Measurements from ENCODE around the gene FGFRL1.

The FGFRL1 gene

GRCh38 chr4:1024882-1025545 lies 13.6 kb downstream of the FGFRL1 start:
- DNase-seq, result no peak

- DNase-seq, result peak; percentile 33
Observed at GRCh38 chr4:1026115-1026514, 14.7 kb downstream of the FGFRL1 start.

GRCh38 chr4:1027219-1027914 lies 15.9 kb downstream of the FGFRL1 start:
- DNase-seq, result no peak

- no peak for DNase-seq
Observed at GRCh38 chr4:1027915-1028238, 16.5 kb downstream of the FGFRL1 start.

GRCh38 chr4:1028574-1029220 lies 17.3 kb downstream of the FGFRL1 start:
- no peak for DNase-seq

GRCh38 chr4:1029529-1029928 lies 18.1 kb downstream of the FGFRL1 start:
- DNase-seq, result no peak

- no peak for DNase-seq
Observed at GRCh38 chr4:1030031-1030430, 18.6 kb downstream of the FGFRL1 start.

GRCh38 chr4:1030559-1030958 lies 19.1 kb downstream of the FGFRL1 start:
- DNase-seq, result no peak

- no peak for DNase-seq
Observed at GRCh38 chr4:1031346-1031745, 19.9 kb downstream of the FGFRL1 start.

- no peak for DNase-seq
Observed at GRCh38 chr4:1031956-1032795, 20.8 kb downstream of the FGFRL1 start.

GRCh38 chr4:1032861-1033260 lies 21.4 kb downstream of the FGFRL1 start:
- DNase-seq, result no peak

GRCh38 chr4:1033840-1034551 lies 22.6 kb downstream of the FGFRL1 start:
- no peak for DNase-seq

GRCh38 chr4:1035510-1035909 lies 24.1 kb downstream of the FGFRL1 start:
- no peak for DNase-seq

- DNase-seq, result no peak
Observed at GRCh38 chr4:1036095-1036494, 24.7 kb downstream of the FGFRL1 start.

- no peak for DNase-seq
Observed at GRCh38 chr4:1036976-1037810, 25.8 kb downstream of the FGFRL1 start.

- DNase-seq, result no peak
Observed at GRCh38 chr4:1038948-1039492, 27.6 kb downstream of the FGFRL1 start.

GRCh38 chr4:1039493-1040343 lies 28.3 kb downstream of the FGFRL1 start:
- DNase-seq, result no peak

- DNase-seq, result no peak
Observed at GRCh38 chr4:1040344-1041146, 29.1 kb downstream of the FGFRL1 start.

- DNase-seq, result no peak
Observed at GRCh38 chr4:1041147-1041935, 29.9 kb downstream of the FGFRL1 start.

All from activated CD4-positive, alpha-beta T cell treated with anti-CD3 and anti-CD28 coated beads, Interleukin-2, amount 50 U/mL, for 1 hour (primary cell).